ENCODE results near the gene ABCA4.

ABCA4 gene

GRCh38 chr1:94079080-94079940 lies 41.6 kb downstream of the ABCA4 start:
- Mint-ChIP-seq H3K4me3 (no peak overlapping the region), H3K27ac (no peak overlapping the region), H3K36me3 (ENCODE audit: insufficient read depth) (no peaks in the 10 kb centered on the region), H3K4me1 (ENCODE audit: low read depth in 2 of 2) (peaks cover 0 to 2% of the 10 kb centered on the region in 2 donors), H3K27me3 (peaks cover 12 to 33% of the 10 kb centered on the region in 2 donors), H3K9me3 (no peaks in the 10 kb centered on the region)
- DNase-seq (no peak), ATAC-seq (replicated peaks) (no peak)

DNA sequence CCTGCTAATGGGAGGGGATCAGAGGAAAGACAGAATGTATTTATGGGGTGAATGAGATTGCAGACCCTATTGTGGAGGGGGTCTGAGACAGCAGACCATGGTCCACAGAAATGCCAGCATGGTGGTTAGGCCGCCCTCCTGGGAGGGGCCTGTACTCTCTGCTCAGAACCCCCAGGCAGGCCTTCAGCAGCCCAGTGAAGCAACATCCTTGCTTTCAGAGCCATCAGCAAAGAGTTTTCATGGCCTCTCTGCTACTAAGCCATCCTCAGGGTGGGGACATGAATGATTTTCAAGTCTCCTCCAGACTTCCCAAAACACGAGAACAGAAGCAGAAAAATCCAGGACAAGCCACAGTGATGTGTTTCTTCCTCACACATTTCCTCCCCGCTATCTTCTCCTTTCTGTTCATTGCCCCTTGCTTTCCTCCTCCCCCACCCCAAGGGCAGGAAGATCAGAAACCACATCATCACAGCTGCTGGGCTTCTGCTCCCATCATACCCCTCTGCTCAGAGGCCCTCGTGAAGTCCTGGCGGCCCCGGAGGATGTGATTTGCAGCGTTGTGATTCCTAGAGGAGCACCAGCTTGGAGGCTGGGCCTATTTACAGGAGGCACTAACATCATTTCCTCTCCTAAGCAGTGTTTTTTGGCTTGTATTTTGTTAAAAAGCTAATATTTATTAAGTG lies 48.0 kb downstream of the ABCA4 start:
- peaks cover 12 to 18% of the 10 kb centered on the region in 2 donors for H3K27me3 Mint-ChIP-seq
- DNase-seq (no peak), ATAC-seq (replicated peaks) (no peak)
- no peaks in the 10 kb centered on the region for H3K9me3 Mint-ChIP-seq
- H3K4me1 Mint-ChIP-seq (ENCODE audit: low read depth in 2 of 2), result peaks cover 0 to 3% of the 10 kb centered on the region in 2 donors
- no peak overlapping the region for H3K4me3 Mint-ChIP-seq
- no peak overlapping the region for H3K27ac Mint-ChIP-seq
- no peaks in the 10 kb centered on the region for H3K36me3 Mint-ChIP-seq (ENCODE audit: insufficient read depth)

DNA sequence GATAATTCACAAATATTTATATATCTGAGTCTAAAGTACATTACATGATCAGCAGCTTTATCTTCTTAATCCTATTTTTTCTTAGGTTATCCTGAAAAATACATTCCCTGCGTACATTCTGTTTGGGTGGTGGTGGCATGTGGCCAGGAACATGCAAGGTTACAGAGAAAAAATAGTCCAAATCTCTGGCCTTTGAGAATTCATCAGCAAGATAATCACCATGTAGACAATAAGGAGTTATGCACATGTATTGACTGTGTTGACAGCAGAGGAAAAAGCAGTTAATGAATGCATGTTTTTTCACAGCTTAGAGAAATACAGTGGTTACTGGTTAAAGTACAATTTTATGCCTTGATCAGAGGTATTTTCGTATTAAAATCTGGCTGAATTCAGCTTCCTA lies 49.0 kb downstream of the ABCA4 start:
- DNase-seq (no peak), ATAC-seq (replicated peaks) (no peak)
- H3K36me3 Mint-ChIP-seq (ENCODE audit: insufficient read depth), result no peaks in the 10 kb centered on the region
- H3K9me3 Mint-ChIP-seq, result no peaks in the 10 kb centered on the region
- H3K4me3 Mint-ChIP-seq, result no peak overlapping the region
- peaks cover 0 to 3% of the 10 kb centered on the region in 2 donors for H3K4me1 Mint-ChIP-seq (ENCODE audit: low read depth in 2 of 2)
- H3K27me3 Mint-ChIP-seq, result peaks cover 9 to 18% of the 10 kb centered on the region in 2 donors
- H3K27ac Mint-ChIP-seq, result no peak overlapping the region

DNA sequence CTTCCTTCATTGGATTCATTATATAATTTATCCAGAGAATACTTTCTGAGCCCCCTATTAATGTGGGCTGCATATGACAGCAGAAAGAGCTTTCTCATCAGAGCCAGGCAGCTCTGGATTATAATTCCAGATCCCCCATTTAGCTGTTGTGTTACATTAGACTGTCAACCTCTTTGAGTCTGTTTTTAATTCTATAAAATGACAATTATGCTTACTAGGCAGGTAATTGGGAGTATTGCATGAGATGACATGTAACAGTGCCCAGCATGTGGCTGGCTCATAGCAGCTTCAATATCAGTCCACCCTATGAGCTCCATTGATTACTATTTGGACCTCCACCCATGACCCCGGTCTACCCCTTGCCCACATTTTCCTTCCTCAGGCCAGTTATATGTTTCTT lies 49.6 kb downstream of the ABCA4 start:
- no peak for DNase-seq
- no peaks in the 10 kb centered on the region for H3K36me3 Mint-ChIP-seq (ENCODE audit: insufficient read depth)
- no peak overlapping the region for H3K4me3 Mint-ChIP-seq
- peaks cover 0 to 3% of the 10 kb centered on the region in 2 donors for H3K4me1 Mint-ChIP-seq (ENCODE audit: low read depth in 2 of 2)
- no peak for ATAC-seq (replicated peaks)
- no peak overlapping the region for H3K27ac Mint-ChIP-seq
- H3K9me3 Mint-ChIP-seq, result no peaks in the 10 kb centered on the region
- H3K27me3 Mint-ChIP-seq, result peaks cover 3 to 12% of the 10 kb centered on the region in 2 donors

- H3K4me3 Mint-ChIP-seq, result no peak overlapping the region
- no peaks in the 10 kb centered on the region for H3K36me3 Mint-ChIP-seq (ENCODE audit: insufficient read depth)
- no peaks in the 10 kb centered on the region for H3K9me3 Mint-ChIP-seq
- DNase-seq, result no peak
- peaks cover 0 to 3% of the 10 kb centered on the region in 2 donors for H3K4me1 Mint-ChIP-seq (ENCODE audit: low read depth in 2 of 2)
- no peak for ATAC-seq (replicated peaks)
- no peak overlapping the region for H3K27ac Mint-ChIP-seq
- H3K27me3 Mint-ChIP-seq, result peaks cover 0 to 6% of the 10 kb centered on the region in 2 donors
Observed at GRCh38 chr1:94070865-94071264, 50.1 kb downstream of the ABCA4 start.

DNA sequence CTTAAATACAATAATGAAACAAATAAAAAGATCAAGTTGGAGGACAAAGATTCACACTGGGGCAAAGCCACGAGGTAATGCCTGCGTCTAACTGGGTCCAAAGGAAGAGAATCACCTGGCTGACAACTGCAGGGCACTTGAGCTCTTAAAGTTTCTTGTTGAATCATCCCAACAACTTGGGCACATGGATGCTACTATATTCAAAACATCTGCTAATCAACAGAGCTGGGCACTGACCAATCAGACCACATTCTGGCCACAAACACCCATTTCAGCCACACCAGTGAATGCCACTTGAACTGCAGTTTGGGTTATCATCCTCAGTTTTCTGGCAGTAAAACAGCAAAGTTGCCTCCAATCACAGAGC lies 51.0 kb downstream of the ABCA4 start:
- ATAC-seq (replicated peaks) (no peak), DNase-seq (no peak)
- no peak overlapping the region for H3K4me3 Mint-ChIP-seq
- H3K4me1 Mint-ChIP-seq (ENCODE audit: low read depth in 2 of 2), result peaks cover 0 to 3% of the 10 kb centered on the region in 2 donors
- no peaks in the 10 kb centered on the region for H3K9me3 Mint-ChIP-seq
- H3K27ac Mint-ChIP-seq, result no peak overlapping the region
- no peaks in the 10 kb centered on the region for H3K27me3 Mint-ChIP-seq
- H3K36me3 Mint-ChIP-seq (ENCODE audit: insufficient read depth), result no peaks in the 10 kb centered on the region

DNA sequence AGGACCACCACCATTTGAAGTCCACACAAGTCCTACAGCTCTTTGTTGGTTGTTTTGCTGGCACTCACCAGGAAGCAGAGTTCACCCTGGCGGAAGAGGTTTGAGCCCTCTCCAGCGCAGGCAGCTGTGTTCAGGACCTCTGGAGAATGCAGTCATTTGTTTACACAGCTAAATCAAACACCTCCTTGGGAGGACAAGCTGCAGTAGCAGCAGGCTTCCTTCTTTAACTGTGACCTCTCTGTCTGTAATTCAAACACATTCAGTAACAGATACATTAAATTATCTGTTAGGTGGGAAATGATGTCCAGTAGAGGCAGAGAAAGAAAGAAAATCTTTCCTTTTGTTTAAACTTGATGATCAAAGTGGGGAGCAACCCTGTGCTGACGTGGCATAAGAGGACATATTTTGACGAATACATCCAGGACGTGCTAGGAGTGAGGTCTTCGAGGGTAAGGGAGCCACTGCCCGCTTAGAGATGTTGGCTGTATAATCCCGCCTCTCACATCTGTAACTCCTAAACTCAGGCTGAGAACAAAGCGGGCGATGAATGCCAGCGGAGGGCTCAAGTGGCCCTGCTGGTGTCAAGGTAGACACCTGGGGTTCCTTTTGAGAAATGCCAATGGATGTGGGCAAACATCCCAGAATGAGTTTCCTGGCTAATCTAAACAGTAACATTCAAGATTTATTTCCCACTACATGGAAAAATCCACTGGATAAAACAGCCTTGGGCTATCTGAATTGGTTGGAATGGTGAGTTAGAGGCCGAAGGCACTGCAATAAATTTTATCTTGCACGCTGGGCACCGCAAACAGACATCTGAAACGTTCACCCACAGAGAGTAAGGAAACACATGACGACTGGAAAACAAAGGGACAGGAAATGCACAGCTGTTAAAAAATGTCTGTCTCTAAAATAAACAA lies 51.7 kb downstream of the ABCA4 start:
- no peak overlapping the region for H3K27ac Mint-ChIP-seq
- no peaks in the 10 kb centered on the region for H3K9me3 Mint-ChIP-seq
- peaks cover 0 to 2% of the 10 kb centered on the region in 2 donors for H3K27me3 Mint-ChIP-seq
- H3K4me1 Mint-ChIP-seq (ENCODE audit: low read depth in 2 of 2), result peaks cover 0 to 3% of the 10 kb centered on the region in 2 donors
- H3K4me3 Mint-ChIP-seq, result no peak overlapping the region
- ATAC-seq (replicated peaks) (no peak), DNase-seq (no peak)
- H3K36me3 Mint-ChIP-seq (ENCODE audit: insufficient read depth), result no peaks in the 10 kb centered on the region

DNA sequence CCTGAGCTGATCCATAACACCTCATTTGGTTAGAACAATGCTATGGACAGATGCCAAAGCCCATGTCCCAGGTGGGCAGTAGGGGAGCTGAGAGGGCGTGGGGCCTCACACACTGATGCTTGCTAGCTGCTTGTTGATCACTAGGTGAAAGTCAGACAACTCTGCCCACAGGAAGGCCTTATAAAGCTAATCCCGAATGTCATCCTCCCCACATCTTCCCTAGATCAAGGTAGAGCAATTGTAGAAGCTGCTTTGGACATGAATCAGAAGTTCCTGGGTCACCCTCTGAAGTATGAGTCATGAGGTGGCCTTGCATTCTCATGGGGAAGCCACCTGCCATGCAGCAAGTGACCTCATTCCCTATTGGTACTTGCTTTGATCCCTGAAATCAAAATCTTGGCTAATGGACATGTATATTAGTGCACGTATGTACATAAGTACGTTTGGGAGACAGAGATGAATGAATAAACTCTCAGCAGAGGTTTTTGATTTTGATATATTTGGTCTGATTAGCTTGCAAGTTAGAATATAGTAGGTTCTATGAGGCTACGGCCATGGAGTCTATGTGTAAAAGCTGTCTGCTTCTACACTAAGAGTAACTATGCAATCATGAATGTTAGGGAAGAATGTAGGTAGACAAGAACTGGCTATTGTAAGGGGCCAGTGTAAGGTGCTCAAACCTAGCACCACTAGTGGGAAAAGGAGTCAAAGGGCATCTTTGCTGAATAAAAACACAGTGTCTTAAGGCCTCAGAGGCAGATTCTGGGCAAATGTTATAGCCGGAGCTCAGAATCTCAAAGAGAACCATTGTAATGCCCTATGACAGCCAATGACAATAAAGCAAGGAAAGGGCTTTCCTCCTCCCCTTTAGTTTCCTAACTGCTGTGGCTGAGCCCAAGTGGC lies 52.6 kb downstream of the ABCA4 start:
- H3K4me1 Mint-ChIP-seq (ENCODE audit: low read depth in 2 of 2), result peaks cover 0 to 3% of the 10 kb centered on the region in 2 donors
- H3K27me3 Mint-ChIP-seq, result peaks cover 2 to 8% of the 10 kb centered on the region in 2 donors
- ATAC-seq (replicated peaks) (no peak), DNase-seq (no peak)
- H3K36me3 Mint-ChIP-seq (ENCODE audit: insufficient read depth), result no peaks in the 10 kb centered on the region
- H3K9me3 Mint-ChIP-seq, result no peaks in the 10 kb centered on the region
- H3K4me3 Mint-ChIP-seq, result no peak overlapping the region
- no peak overlapping the region for H3K27ac Mint-ChIP-seq

DNA sequence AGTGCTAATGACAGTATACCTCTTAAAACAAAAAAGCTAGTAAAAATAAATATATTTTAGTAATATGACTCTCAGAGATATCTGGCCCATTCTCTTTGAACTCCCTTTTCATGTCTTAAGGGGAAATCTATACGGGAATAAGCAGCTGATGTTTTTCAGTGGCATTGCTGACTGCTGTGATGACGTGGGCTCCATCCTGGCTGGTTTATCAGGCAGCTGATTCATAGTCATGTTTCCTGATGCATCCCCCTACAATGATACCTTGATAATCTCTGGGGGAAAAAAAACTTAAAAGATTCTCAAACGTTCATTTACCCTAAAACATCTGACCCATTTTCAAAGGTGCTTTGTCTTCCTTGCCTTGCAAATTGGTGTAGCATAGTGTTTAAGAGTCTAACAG lies 53.8 kb downstream of the ABCA4 start:
- H3K27ac Mint-ChIP-seq, result no peak overlapping the region
- no peaks in the 10 kb centered on the region for H3K4me1 Mint-ChIP-seq (ENCODE audit: low read depth in 2 of 2)
- H3K36me3 Mint-ChIP-seq (ENCODE audit: insufficient read depth), result no peaks in the 10 kb centered on the region
- DNase-seq (no peak), ATAC-seq (replicated peaks) (no peak)
- peaks cover 13 to 17% of the 10 kb centered on the region in 2 donors for H3K27me3 Mint-ChIP-seq
- no peaks in the 10 kb centered on the region for H3K9me3 Mint-ChIP-seq
- no peak overlapping the region for H3K4me3 Mint-ChIP-seq

DNA sequence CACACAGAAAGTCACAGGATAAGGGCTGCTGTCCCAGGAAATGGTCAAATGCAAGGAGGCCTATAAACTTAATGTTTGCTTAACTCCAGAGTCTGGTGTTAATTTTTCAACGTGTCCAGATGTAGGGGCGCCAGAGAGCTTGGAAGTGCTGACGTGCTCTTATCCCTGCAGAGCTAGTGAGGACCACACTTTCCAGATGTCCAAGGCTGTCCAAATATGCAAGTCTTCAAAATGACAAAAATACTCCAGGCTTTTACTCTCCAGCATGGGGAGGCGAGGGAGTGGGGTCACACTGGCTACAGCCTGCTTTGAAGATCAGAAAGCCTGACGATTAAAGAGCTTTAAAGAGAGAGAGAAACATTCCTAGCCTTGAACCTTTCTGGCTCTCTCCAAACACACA lies 57.6 kb downstream of the ABCA4 start:
- Mint-ChIP-seq H3K36me3 (ENCODE audit: insufficient read depth) (no peaks in the 10 kb centered on the region), H3K27me3 (peaks cover 38 to 40% of the 10 kb centered on the region in 2 donors), H3K9me3 (no peaks in the 10 kb centered on the region), H3K4me1 (ENCODE audit: low read depth in 2 of 2) (no peaks in the 10 kb centered on the region), H3K4me3 (no peak overlapping the region), H3K27ac (no peak overlapping the region)
- no peak for DNase-seq
- ATAC-seq (replicated peaks), result no peak

- Mint-ChIP-seq H3K4me3 (no peak overlapping the region), H3K36me3 (ENCODE audit: insufficient read depth) (no peaks in the 10 kb centered on the region), H3K4me1 (ENCODE audit: low read depth in 2 of 2) (no peaks in the 10 kb centered on the region), H3K9me3 (no peaks in the 10 kb centered on the region), H3K27me3 (peaks cover 48 to 50% of the 10 kb centered on the region in 2 donors), H3K27ac (no peak overlapping the region)
- ATAC-seq (replicated peaks), result peak; percentile 39
- DNase-seq, result peak in 1 of 3 experiments; percentile 8
Observed at GRCh38 chr1:94061513-94062443, 59.2 kb downstream of the ABCA4 start.

DNA sequence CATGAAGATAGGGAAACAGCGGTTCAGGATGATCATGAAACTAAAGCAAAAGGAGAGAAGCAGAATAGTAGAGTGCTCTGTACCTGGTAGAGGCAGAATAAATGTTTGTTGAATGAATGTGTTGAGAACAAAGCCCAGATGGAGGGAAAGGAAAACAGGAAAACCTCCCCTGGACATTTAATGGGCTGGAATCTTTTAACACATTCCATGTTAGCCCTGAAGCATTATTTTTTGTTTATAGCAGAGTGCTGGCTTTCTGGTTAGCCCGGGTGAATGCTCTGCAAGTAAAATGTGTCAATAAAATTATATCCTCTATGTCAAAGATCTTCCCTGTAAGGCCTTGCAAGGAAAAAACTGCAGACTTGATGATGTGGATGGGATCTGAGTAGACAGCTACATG lies 60.2 kb downstream of the ABCA4 start:
- no peaks in the 10 kb centered on the region for H3K9me3 Mint-ChIP-seq
- H3K27me3 Mint-ChIP-seq, result peaks cover 59 to 60% of the 10 kb centered on the region in 2 donors
- H3K4me1 Mint-ChIP-seq (ENCODE audit: low read depth in 2 of 2), result no peaks in the 10 kb centered on the region
- ATAC-seq (replicated peaks), result no peak
- no peak overlapping the region for H3K27ac Mint-ChIP-seq
- no peaks in the 10 kb centered on the region for H3K36me3 Mint-ChIP-seq (ENCODE audit: insufficient read depth)
- no peak overlapping the region for H3K4me3 Mint-ChIP-seq
- no peak for DNase-seq
